Smooth muscle cell (in vitro differentiated cells): ENCODE data around the gene C9orf153. TPM values are rescaled to one million over a fixed set of nuclear protein-coding genes. Genes with fewer than 3 reads are reported as not detected.

ENCODE experiments used
- DNase-seq: peaks from one replicate; lab custom pipeline; 2025; ENCODE audit not compliant: unreplicated experiment; lab: John Stamatoyannopoulos, UW
- H2AFZ ChIP-seq: fragments of 200-600 bp; sonication (generic); 2 replicates; pipeline ENCODE4 v1.6.0; 2016; ENCODE audit warnings: antibody characterized with exemption, low read depth, mild to moderate bottlenecking
- H3F3A ChIP-seq: fragments of 200-600 bp; sonication (generic); 2 replicates; pipeline ENCODE4 v1.6.0; 2017; ENCODE audit warnings: antibody characterized with exemption, low read depth
- H3K27ac ChIP-seq: fragments of 200-600 bp; sonication (generic); 2 replicates; pipeline ENCODE4 v1.5.1; 2016; ENCODE audit warnings: low read depth, mild to moderate bottlenecking
- H3K27me3 ChIP-seq: fragments of 200-600 bp; sonication (generic); 2 replicates; pipeline ENCODE4 v1.6.1; 2016; ENCODE audit warnings: low read depth, mild to moderate bottlenecking
- H3K36me3 ChIP-seq: fragments of 200-600 bp; sonication (generic); 2 replicates; pipeline ENCODE4 v1.5.1; 2016; ENCODE audit warnings: low read depth
- H3K4me1 ChIP-seq: fragments of 200-600 bp; sonication (generic); 2 replicates; pipeline ENCODE4 v1.5.1; 2016; ENCODE audit warnings: low read depth
- H3K4me2 ChIP-seq: fragments of 200-600 bp; sonication (generic); 2 replicates; pipeline ENCODE4 v1.6.0; 2016; ENCODE audit warnings: mild to moderate bottlenecking
- H3K4me3 ChIP-seq: fragments of 200-600 bp; sonication (generic); 2 replicates; pipeline ENCODE4 v1.5.1; 2016; ENCODE audit warnings: mild to moderate bottlenecking
- H3K79me2 ChIP-seq: fragments of 200-600 bp; sonication (generic); 2 replicates; pipeline ENCODE4 v1.6.0; 2016; ENCODE audit warnings: low read depth, mild to moderate bottlenecking
- H3K9ac ChIP-seq: fragments of 200-600 bp; sonication (generic); 2 replicates; pipeline ENCODE4 v1.6.0; 2016; ENCODE audit warnings: low read depth
- H3K9me3 ChIP-seq: fragments of 200-600 bp; sonication (generic); replicated peaks from 2 replicates; pipeline ENCODE4 v1.5.1; 2016; ENCODE audit warnings: low read depth
- H4K20me1 ChIP-seq: fragments of 200-600 bp; sonication (generic); 2 replicates; pipeline ENCODE4 v1.6.0; 2016; ENCODE audit warnings: low read depth
- WGBS: methylation state at CpG from one replicate; pipeline ENCODE4 v1.1.7; 2016; ENCODE audit warnings: low lambda C conversion rate; 5-methylcytosine and 5-hydroxymethylcytosine counted together
- polyA plus RNA-seq: library from polyadenylated mRNA; unstranded; fragments of >200 nt; fragmentation: Nextera tagmentation; extraction: Ambion mirVana; gene quantifications from 2 replicates; pipeline ENCODE4 v1.2.1, GENCODE V29; 2016
- small RNA-seq: library from RNA; depleted of rRNA; stranded (forward); fragments of <200 nt; gene quantifications from one replicate; pipeline ENCODE3, GENCODE V24; 2014
- total RNA-seq: library from RNA; depleted of rRNA; stranded (reverse); fragments of >200 nt; gene quantifications from 2 replicates; pipeline ENCODE4 v1.2.3, GENCODE V29; 2014
- TF ChIP-seq, protein P1 (sequence below): fragments of 200-600 bp; sonication (generic); IDR thresholded peaks from 2 replicates; pipeline ENCODE4 v1.5.1; 2017; ENCODE audit warnings: borderline replicate concordance, mild to moderate bottlenecking, antibody characterized with exemption; ENCODE audit not compliant: insufficient read depth, poor library complexity, severe bottlenecking

Gene C9orf153
- total and polyA plus RNA-seq, 2 experiments from 2014 or later: 0.63 TPM; not detected in 1

DNA sequence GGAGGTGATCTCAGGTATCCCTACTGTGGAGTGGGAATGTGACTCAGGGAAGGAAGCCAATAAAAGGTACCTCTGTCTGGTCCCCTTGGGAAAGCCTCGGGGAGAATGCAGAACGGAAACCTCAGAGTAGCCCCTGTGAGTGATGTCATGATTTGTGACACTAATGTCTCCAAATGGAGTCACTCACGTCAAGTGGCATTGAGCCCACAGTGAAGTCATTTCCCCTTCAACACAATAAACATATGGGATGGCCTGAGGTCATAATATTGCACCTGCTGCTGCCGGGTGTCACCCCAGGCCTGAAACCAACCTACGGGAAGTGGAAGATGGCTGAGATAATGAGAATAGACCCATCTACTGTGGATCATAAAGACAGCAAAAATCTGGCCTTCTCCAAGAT is 84.2 kb downstream of the C9orf153 start:
- no peaks in the 10 kb centered on the region for H3K4me1 ChIP-seq
- no peak for DNase-seq
- H3K27me3 ChIP-seq: no peaks in the 10 kb centered on the region
- 92% methylated on average over 5 of the region's 5 CpGs for WGBS
- H3K9me3 ChIP-seq: no peaks in the 10 kb centered on the region
- no peak overlapping the region for H2AFZ ChIP-seq
- no peaks in the 10 kb centered on the region for H3F3A ChIP-seq
- no peak overlapping the region for H3K27ac ChIP-seq
- TF ChIP-seq, protein P1, sequence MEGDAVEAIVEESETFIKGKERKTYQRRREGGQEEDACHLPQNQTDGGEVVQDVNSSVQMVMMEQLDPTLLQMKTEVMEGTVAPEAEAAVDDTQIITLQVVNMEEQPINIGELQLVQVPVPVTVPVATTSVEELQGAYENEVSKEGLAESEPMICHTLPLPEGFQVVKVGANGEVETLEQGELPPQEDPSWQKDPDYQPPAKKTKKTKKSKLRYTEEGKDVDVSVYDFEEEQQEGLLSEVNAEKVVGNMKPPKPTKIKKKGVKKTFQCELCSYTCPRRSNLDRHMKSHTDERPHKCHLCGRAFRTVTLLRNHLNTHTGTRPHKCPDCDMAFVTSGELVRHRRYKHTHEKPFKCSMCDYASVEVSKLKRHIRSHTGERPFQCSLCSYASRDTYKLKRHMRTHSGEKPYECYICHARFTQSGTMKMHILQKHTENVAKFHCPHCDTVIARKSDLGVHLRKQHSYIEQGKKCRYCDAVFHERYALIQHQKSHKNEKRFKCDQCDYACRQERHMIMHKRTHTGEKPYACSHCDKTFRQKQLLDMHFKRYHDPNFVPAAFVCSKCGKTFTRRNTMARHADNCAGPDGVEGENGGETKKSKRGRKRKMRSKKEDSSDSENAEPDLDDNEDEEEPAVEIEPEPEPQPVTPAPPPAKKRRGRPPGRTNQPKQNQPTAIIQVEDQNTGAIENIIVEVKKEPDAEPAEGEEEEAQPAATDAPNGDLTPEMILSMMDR: no peak
- H4K20me1 ChIP-seq: no peaks in the 10 kb centered on the region
- no peak overlapping the region for H3K4me3 ChIP-seq
- no peak overlapping the region for H3K4me2 ChIP-seq
- H3K79me2 ChIP-seq: no peaks in the 10 kb centered on the region
- no peak overlapping the region for H3K9ac ChIP-seq
- no peaks in the 10 kb centered on the region for H3K36me3 ChIP-seq

Small RNA genes lying within 50 kb of the gene (small RNA-seq; reads per million reads assigned to genes)
- not detected for gene AL137849.1
- 0.11 reads per million for gene RN7SKP264

Other genes with a start within 250 kb of the C9orf153 start
- gene GOLM1, start 160.1 kb downstream of the C9orf153 start, total RNA-seq: 36.2 and 45.6 TPM in 2 replicates
- 62.1 and 69.2 TPM in 2 replicates for gene GOLM1, start 160.1 kb downstream of the C9orf153 start, polyA plus RNA-seq
- 36.8 and 38.9 TPM in 2 replicates for gene ISCA1, start 22.9 kb upstream of the C9orf153 start, total RNA-seq
- gene ISCA1, start 22.9 kb upstream of the C9orf153 start, polyA plus RNA-seq: 19.8 and 25.3 TPM in 2 replicates
- gene TUT7, start 94.8 kb upstream of the C9orf153 start, total RNA-seq: 35.7 and 43.9 TPM in 2 replicates
- gene TUT7, start 94.8 kb upstream of the C9orf153 start, polyA plus RNA-seq: 14.9 and 16.0 TPM in 2 replicates